HepG2 (cell line): ENCODE measurements around the gene INHA. TPM values are rescaled to one million over a fixed set of nuclear protein-coding genes. Genes with fewer than 3 reads are reported as not detected.
A peak's percentile ranks its signal among the peaks of the same experiment; 100 is the strongest.

Source experiments
- FOXC1 ChIP-seq: sonication (generic); formaldehyde crosslinking; IDR thresholded peaks from 2 replicates; pipeline ENCODE4 v1.8.0; 2022; ENCODE audit warnings: mild to moderate bottlenecking, missing genetic modification reagents, borderline replicate concordance
- GABPA ChIP-seq, 2 experiments: IDR thresholded peaks; 2 replicates each; pipeline ENCODE4 v1.6.1; 2011 to 2016; ENCODE audit warnings: low read depth in 2 of 2, low read length in 1 of 2, missing biosample characterization in 1 of 2, missing genetic modification characterization in 1 of 2
- MZF1 ChIP-seq: sonication (generic); formaldehyde crosslinking; IDR thresholded peaks from 2 replicates; pipeline ENCODE4 v1.8.1; 2023; ENCODE audit warnings: mild to moderate bottlenecking, missing genetic modification reagents, borderline replicate concordance
- POLR2A ChIP-seq, 2 experiments: IDR thresholded peaks; 2 replicates each; pipeline ENCODE4 v1.6.1; 2011; ENCODE audit warnings: low read depth in 2 of 2, low read length in 2 of 2, mild to moderate bottlenecking in 1 of 2, moderate library complexity in 1 of 2; ENCODE audit not compliant: insufficient read depth in 1 of 2
- SRSF1 ChIP-seq: fragments of 200-400 bp; formaldehyde crosslinking; optimal IDR thresholded peaks from 2 replicates; pipeline ENCODE3; 2017; ENCODE audit warnings: mild to moderate bottlenecking, low read depth, low read length, moderate library complexity
- TEAD3 ChIP-seq: optimal IDR thresholded peaks from 2 replicates; pipeline ENCODE3; 2016; ENCODE audit warnings: borderline replicate concordance
- U2AF2 ChIP-seq: fragments of 200-400 bp; formaldehyde crosslinking; IDR thresholded peaks from 2 replicates; pipeline ENCODE4 v1.6.1; 2017; ENCODE audit warnings: low read depth, mild to moderate bottlenecking, low read length
- XRCC5 ChIP-seq: fragments of 200-400 bp; formaldehyde crosslinking; optimal IDR thresholded peaks from 2 replicates; pipeline ENCODE3; 2017; ENCODE audit warnings: mild to moderate bottlenecking, low read length
- ZFP36L1 ChIP-seq: sonication (generic); formaldehyde crosslinking; IDR thresholded peaks from 2 replicates; pipeline ENCODE4 v1.8.0; 2022; ENCODE audit warnings: mild to moderate bottlenecking, missing genetic modification reagents, moderate library complexity
- ZNF543 ChIP-seq: sonication (generic); formaldehyde crosslinking; IDR thresholded peaks from 2 replicates; pipeline ENCODE4 v1.4.0; 2020; ENCODE audit warnings: mild to moderate bottlenecking, missing genetic modification reagents
- polyA plus RNA-seq, 8 experiments: library from polyadenylated mRNA; depleted of rRNA in 3 of 8; stranded (reverse) in 7 of 8; unstranded in 1 of 8; fragments of >200 nt; fragmentation: Illumina TruSeq in 4 of 8; extraction: Trizol in 4 of 8; gene quantifications; 2 replicates each; pipeline versions ENCODE4 v1.2.1 to v1.2.3, GENCODE V29; 2011 to 2016; ENCODE audit warnings: low read depth in 4 of 8, missing spikeins in 1 of 8, mixed read lengths in 1 of 8; ENCODE audit not compliant: insufficient read depth in 1 of 8
- total RNA-seq, 5 experiments: library from RNA; depleted of rRNA; stranded (reverse); fragments of >200 nt; fragmentation: Illumina TruSeq; extraction: Trizol; gene quantifications; 2 replicates each; pipeline ENCODE4 v1.2.3, GENCODE V29; 2016; ENCODE audit warnings: low read depth in 1 of 5
- TF ChIP-seq, protein P1 (sequence below): sonication (generic); formaldehyde crosslinking; IDR thresholded peaks from 2 replicates; pipeline ENCODE4 v1.4.0; 2020; ENCODE audit warnings: missing genetic modification reagents, borderline replicate concordance
- TF ChIP-seq, protein P2 (sequence below): sonication (generic); formaldehyde crosslinking; conservative IDR thresholded peaks from 2 replicates; pipeline ENCODE4 v1.8.1; 2023; ENCODE audit warnings: missing genetic modification reagents
- TF ChIP-seq, protein P3 (sequence below): sonication (generic); IDR thresholded peaks from 2 replicates; pipeline ENCODE4 v1.6.1; 2016; ENCODE audit warnings: low read depth, borderline replicate concordance
- TF ChIP-seq, protein P4 (sequence below): sonication (generic); formaldehyde crosslinking; IDR thresholded peaks from 2 replicates; pipeline ENCODE4 v1.5.0; 2020; ENCODE audit warnings: mild to moderate bottlenecking, missing genetic modification reagents, moderate library complexity
- TF ChIP-seq, protein P5 (sequence below): sonication (generic); formaldehyde crosslinking; IDR thresholded peaks from 2 replicates; pipeline ENCODE4 v1.4.0; 2020; ENCODE audit warnings: missing genetic modification reagents
- TF ChIP-seq, protein P6 (sequence below): fragments of 450-650 bp; IDR thresholded peaks from 2 replicates; pipeline ENCODE4 v1.6.1; 2017; ENCODE audit warnings: mild to moderate bottlenecking

Gene INHA
- total and polyA plus RNA-seq, 2 of the 13 experiments (the other 11 are each of a cell fraction or from before 2014, with no cell fraction given): 4.1 to 15.2 TPM

DNA sequence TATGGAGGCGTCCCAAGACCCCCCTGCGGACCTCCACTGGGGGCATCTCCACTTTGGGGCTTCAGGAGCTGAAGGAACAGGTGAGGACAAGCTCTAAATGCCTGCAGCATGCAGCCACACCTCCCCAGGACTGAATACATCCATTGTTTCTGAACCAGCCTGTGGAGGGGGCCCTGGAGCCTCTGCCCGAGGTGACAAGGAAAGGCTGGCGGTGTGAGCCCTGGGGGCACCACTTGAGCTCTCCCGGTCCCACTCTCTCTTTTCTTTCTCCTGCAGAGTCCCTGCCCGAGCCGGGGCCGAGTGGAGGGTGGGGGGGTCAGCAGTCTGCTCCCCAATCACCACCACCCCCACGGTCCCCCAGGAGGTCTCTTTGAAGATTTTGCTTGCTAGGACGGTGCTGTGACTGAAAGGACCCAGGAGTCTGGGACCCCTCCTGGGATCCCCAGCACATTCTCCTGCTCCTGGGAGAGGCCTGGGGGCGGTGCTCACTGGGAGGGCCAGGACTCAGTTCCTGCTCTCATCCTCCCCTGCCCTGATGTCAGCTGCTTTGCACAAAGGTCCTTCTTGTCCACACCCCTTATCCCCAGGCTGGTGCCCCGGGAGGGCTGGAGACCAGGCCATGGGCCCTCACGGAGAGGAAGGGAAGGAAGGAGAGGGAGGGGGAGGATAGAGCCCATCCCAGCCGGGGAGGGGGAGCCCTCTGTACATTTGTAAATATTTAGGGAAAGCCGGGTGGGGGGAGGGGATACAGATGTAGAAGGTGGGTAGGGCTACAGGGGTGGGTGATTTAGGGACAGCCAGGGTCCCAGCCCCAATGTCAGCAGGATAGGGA is 34.2 kb upstream of the INHA start (continued):
- TF ChIP-seq, protein P1, sequence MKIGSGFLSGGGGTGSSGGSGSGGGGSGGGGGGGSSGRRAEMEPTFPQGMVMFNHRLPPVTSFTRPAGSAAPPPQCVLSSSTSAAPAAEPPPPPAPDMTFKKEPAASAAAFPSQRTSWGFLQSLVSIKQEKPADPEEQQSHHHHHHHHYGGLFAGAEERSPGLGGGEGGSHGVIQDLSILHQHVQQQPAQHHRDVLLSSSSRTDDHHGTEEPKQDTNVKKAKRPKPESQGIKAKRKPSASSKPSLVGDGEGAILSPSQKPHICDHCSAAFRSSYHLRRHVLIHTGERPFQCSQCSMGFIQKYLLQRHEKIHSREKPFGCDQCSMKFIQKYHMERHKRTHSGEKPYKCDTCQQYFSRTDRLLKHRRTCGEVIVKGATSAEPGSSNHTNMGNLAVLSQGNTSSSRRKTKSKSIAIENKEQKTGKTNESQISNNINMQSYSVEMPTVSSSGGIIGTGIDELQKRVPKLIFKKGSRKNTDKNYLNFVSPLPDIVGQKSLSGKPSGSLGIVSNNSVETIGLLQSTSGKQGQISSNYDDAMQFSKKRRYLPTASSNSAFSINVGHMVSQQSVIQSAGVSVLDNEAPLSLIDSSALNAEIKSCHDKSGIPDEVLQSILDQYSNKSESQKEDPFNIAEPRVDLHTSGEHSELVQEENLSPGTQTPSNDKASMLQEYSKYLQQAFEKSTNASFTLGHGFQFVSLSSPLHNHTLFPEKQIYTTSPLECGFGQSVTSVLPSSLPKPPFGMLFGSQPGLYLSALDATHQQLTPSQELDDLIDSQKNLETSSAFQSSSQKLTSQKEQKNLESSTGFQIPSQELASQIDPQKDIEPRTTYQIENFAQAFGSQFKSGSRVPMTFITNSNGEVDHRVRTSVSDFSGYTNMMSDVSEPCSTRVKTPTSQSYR (CRISPR knock-in tag): peak; percentile 19; the same call in 1 of the 2 replicates
- TF ChIP-seq, protein P2, sequence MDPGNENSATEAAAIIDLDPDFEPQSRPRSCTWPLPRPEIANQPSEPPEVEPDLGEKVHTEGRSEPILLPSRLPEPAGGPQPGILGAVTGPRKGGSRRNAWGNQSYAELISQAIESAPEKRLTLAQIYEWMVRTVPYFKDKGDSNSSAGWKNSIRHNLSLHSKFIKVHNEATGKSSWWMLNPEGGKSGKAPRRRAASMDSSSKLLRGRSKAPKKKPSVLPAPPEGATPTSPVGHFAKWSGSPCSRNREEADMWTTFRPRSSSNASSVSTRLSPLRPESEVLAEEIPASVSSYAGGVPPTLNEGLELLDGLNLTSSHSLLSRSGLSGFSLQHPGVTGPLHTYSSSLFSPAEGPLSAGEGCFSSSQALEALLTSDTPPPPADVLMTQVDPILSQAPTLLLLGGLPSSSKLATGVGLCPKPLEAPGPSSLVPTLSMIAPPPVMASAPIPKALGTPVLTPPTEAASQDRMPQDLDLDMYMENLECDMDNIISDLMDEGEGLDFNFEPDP (CRISPR knock-in tag): no peak
- 0 out of 2 replicates have a peak, but pooled peaks have one; percentile 12 for TF ChIP-seq ZNF543 (CRISPR knock-in tag)
- TF ChIP-seq, protein P3, sequence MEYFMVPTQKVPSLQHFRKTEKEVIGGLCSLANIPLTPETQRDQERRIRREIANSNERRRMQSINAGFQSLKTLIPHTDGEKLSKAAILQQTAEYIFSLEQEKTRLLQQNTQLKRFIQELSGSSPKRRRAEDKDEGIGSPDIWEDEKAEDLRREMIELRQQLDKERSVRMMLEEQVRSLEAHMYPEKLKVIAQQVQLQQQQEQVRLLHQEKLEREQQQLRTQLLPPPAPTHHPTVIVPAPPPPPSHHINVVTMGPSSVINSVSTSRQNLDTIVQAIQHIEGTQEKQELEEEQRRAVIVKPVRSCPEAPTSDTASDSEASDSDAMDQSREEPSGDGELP: peak; percentile 51; the same call in 1 of the 2 replicates
- no peak for TF ChIP-seq ZFP36L1 (CRISPR knock-in tag)
- no peak for TF ChIP-seq GABPA (IDR thresholded peaks at IDR 0.05; ENCODE audit: low read depth, low read length)
- TF ChIP-seq GABPA (CRISPR knock-in tag; IDR thresholded peaks at IDR 0.05; ENCODE audit: low read depth): no peak
- 0 out of 2 replicates have a peak, but pooled peaks have one; percentile 11 for TF ChIP-seq MZF1 (CRISPR knock-in tag)
- TF ChIP-seq TEAD3 (CRISPR knock-in tag): peak; percentile 5
- TF ChIP-seq POLR2A (IDR thresholded peaks at IDR 0.05; ENCODE audit: insufficient read depth in 1 of 2, low read depth in 2 of 2, low read length in 2 of 2): peak in 1 of 2 experiments; percentile 26; a peak in 1 of 4 replicates
- TF ChIP-seq, protein P4, sequence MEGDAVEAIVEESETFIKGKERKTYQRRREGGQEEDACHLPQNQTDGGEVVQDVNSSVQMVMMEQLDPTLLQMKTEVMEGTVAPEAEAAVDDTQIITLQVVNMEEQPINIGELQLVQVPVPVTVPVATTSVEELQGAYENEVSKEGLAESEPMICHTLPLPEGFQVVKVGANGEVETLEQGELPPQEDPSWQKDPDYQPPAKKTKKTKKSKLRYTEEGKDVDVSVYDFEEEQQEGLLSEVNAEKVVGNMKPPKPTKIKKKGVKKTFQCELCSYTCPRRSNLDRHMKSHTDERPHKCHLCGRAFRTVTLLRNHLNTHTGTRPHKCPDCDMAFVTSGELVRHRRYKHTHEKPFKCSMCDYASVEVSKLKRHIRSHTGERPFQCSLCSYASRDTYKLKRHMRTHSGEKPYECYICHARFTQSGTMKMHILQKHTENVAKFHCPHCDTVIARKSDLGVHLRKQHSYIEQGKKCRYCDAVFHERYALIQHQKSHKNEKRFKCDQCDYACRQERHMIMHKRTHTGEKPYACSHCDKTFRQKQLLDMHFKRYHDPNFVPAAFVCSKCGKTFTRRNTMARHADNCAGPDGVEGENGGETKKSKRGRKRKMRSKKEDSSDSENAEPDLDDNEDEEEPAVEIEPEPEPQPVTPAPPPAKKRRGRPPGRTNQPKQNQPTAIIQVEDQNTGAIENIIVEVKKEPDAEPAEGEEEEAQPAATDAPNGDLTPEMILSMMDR: peak; percentile 63
- TF ChIP-seq SRSF1: peak; percentile 82
- TF ChIP-seq, protein P5, sequence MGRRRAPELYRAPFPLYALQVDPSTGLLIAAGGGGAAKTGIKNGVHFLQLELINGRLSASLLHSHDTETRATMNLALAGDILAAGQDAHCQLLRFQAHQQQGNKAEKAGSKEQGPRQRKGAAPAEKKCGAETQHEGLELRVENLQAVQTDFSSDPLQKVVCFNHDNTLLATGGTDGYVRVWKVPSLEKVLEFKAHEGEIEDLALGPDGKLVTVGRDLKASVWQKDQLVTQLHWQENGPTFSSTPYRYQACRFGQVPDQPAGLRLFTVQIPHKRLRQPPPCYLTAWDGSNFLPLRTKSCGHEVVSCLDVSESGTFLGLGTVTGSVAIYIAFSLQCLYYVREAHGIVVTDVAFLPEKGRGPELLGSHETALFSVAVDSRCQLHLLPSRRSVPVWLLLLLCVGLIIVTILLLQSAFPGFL: no peak
- TF ChIP-seq XRCC5: peak; percentile 83
- TF ChIP-seq FOXC1 (CRISPR knock-in tag): 0 out of 2 replicates have a peak, but pooled peaks have one; percentile 20
- no peak for TF ChIP-seq U2AF2
- TF ChIP-seq, protein P6, sequence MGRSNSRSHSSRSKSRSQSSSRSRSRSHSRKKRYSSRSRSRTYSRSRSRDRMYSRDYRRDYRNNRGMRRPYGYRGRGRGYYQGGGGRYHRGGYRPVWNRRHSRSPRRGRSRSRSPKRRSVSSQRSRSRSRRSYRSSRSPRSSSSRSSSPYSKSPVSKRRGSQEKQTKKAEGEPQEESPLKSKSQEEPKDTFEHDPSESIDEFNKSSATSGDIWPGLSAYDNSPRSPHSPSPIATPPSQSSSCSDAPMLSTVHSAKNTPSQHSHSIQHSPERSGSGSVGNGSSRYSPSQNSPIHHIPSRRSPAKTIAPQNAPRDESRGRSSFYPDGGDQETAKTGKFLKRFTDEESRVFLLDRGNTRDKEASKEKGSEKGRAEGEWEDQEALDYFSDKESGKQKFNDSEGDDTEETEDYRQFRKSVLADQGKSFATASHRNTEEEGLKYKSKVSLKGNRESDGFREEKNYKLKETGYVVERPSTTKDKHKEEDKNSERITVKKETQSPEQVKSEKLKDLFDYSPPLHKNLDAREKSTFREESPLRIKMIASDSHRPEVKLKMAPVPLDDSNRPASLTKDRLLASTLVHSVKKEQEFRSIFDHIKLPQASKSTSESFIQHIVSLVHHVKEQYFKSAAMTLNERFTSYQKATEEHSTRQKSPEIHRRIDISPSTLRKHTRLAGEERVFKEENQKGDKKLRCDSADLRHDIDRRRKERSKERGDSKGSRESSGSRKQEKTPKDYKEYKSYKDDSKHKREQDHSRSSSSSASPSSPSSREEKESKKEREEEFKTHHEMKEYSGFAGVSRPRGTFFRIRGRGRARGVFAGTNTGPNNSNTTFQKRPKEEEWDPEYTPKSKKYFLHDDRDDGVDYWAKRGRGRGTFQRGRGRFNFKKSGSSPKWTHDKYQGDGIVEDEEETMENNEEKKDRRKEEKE: no peak
